ENCODE measurements around the gene TRUB2.

DNA sequence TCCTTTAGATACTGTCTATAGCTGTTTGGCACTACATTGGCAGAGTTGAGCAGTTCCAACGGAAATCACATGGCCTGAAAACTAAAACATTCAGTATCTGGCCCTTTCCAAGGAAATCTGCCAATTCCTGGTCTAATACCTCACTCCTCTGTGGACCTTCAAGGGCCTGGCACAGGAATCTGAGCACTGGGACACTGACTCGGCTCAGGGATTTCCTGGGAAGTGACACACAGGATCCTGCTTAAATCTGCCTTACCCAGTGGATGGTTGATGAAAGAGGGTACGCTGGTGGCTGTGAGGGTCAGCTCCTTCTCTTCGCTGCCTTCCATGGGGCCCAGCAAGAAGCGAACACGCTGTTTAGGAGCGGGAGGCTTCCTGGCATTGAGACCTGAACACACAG is 904 bp downstream of the TRUB2 start:
- TF ChIP-seq ZNF565 (CRISPR knock-in tag; conservative IDR thresholded peaks at IDR 0.05; ENCODE audit: low read depth) = no peak
- TF ChIP-seq, protein P1, sequence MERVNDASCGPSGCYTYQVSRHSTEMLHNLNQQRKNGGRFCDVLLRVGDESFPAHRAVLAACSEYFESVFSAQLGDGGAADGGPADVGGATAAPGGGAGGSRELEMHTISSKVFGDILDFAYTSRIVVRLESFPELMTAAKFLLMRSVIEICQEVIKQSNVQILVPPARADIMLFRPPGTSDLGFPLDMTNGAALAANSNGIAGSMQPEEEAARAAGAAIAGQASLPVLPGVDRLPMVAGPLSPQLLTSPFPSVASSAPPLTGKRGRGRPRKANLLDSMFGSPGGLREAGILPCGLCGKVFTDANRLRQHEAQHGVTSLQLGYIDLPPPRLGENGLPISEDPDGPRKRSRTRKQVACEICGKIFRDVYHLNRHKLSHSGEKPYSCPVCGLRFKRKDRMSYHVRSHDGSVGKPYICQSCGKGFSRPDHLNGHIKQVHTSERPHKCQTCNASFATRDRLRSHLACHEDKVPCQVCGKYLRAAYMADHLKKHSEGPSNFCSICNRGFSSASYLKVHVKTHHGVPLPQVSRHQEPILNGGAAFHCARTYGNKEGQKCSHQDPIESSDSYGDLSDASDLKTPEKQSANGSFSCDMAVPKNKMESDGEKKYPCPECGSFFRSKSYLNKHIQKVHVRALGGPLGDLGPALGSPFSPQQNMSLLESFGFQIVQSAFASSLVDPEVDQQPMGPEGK (CRISPR knock-in tag; IDR thresholded peaks at IDR 0.05; ENCODE audit: borderline replicate concordance) = no peak
- no peak for TF ChIP-seq TOX (CRISPR knock-in tag; IDR thresholded peaks at IDR 0.05; ENCODE audit: borderline replicate concordance)
- TF ChIP-seq TCF4 (CRISPR knock-in tag; IDR thresholded peaks at IDR 0.05; ENCODE audit: borderline replicate concordance) = no peak
- TF ChIP-seq ZNF8 (CRISPR knock-in tag; IDR thresholded peaks at IDR 0.05) = no peak
- no peak for TF ChIP-seq GLIS3 (CRISPR knock-in tag; IDR thresholded peaks at IDR 0.05)
- no peak for TF ChIP-seq PPARA (CRISPR knock-in tag; IDR thresholded peaks at IDR 0.05; ENCODE audit: borderline replicate concordance)
- no peak for TF ChIP-seq RARB (CRISPR knock-in tag; IDR thresholded peaks at IDR 0.05)
- TF ChIP-seq ZFP30 (CRISPR knock-in tag; IDR thresholded peaks at IDR 0.05) = no peak

Data from SK-N-SH treated with all-trans-retinoic acid at 6 μM for 48 hours (cell line).